GM21825 (cell line): ENCODE data around the gene CHN1.

Experiments
- ATAC-seq: cut with Tn5 transposase; IDR thresholded peaks from one replicate; pipeline ENCODE4 v1.9.1; 2021; ENCODE audit warnings: mild to moderate bottlenecking, moderate library complexity; ENCODE audit not compliant: unreplicated experiment

CHN1 gene

DNA sequence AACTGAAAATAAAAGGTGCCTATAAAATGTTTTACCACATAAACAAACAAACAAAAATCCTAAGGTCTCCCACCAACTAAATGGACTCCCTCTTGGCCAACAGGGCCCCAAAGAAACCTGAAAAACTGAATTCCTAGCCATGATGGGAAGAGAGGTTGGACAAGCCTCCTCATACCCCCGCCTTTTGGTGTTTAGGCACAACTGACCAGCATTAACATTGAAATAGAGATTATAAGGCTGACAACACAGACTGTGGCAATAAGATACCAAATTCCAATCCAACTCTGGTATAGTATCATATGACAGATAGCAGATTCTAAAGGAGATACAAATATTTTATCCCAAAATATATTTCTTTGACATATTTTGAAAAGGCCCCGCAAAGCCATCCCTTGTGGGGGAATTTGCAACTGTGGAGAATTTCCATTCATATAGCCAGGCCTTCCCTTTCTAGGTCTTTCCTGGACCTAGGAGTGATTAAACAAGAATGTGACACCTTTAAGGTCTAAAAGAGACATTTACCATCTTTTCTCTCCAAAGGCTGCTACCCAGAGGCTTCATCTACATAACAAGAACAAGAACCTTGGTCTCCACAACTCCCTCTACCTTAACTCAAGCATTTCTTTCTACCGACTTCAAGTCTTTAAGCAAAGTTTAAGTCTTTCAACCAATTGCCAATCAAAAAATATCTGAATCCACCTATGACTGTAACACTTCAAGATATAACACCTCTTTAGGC lies 80.0 kb downstream of the CHN1 start:
- no peak for ATAC-seq

DNA sequence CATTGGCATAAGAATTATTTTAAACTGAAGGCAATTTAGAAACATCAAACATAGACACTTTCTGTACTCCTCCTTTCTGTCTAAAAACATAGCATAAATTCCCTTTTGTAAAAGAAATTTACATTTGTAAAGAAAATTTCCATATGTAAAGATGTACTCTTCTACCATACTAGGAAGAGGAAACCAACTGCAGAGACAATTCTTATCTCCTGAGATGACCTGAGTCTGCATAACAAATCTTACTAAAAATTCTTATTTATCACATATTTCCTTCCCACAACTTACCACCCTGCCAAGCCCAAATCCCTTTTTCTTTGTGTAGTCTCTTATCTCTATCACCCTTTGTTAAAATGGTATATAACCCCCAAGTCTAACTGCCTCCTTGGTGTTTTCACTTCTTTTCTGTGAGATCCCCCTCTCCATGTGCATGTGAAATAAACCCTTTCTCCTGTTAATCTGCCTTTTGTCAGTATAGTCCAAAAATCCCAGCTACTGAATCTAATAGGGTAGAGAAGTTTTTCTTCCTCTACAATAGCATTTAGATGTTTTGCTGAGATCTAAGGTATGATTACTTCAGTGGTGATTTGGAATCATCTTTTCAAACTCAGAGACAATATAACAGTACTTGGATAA lies 81.0 kb downstream of the CHN1 start:
- no peak for ATAC-seq

DNA sequence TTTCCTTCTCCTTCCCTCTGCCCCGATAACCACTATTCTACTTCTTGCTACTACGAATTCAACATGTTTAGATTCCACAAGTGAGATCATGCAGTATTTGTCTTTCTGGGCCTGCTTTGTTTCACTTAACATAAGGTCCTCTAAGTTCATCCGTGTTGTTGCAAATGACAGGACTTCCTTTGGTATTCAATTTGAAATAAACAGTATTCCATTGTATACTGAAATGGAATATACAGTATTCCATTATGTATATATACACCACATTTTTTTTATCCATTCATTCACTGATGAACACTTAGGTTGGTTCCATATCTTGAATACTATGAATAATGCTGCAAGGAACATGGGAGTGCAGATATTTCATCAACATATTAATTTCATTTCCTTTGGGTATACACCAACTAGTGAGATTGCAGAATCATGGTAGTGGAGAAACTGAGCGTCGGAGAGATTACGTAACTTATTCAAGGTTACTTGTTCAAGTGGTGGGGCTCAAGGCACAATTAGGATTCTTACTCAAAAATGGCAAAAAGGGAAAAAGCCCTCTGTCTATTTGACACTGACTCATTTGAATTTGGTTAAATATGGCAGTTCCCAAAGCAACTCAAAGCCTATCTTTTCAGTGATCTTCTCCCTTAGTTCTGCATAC lies 85.1 kb downstream of the CHN1 start:
- no peak for ATAC-seq

DNA sequence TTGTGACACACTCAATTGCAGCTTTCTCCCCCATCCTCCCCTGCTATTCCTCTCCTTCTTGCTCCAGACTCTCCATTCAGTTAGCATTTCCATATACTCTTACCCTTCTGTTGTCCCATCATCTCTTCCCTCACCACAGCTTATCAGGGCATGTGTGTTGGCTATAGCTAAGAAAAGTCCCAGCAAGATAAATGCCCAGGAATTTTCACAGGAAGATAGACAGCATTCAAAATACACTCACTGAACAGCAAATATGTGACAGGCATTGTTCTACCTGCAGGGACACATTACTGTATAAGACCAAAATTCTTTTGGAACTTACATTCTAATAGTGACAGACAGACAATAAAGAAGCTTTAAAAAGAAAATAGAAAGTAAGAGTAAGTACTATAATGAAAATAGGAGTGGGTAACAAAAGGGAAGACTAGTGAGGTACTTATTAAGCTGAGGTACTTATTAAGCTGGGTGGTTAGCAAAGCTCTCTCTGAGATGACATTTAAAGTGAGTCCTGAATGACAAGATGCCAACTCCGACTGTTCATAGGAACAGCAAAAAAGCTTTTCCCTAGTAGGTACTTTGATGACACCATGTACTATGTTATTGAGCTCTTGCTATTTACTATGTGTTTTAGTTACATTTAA lies 86.2 kb downstream of the CHN1 start:
- no peak for ATAC-seq

DNA sequence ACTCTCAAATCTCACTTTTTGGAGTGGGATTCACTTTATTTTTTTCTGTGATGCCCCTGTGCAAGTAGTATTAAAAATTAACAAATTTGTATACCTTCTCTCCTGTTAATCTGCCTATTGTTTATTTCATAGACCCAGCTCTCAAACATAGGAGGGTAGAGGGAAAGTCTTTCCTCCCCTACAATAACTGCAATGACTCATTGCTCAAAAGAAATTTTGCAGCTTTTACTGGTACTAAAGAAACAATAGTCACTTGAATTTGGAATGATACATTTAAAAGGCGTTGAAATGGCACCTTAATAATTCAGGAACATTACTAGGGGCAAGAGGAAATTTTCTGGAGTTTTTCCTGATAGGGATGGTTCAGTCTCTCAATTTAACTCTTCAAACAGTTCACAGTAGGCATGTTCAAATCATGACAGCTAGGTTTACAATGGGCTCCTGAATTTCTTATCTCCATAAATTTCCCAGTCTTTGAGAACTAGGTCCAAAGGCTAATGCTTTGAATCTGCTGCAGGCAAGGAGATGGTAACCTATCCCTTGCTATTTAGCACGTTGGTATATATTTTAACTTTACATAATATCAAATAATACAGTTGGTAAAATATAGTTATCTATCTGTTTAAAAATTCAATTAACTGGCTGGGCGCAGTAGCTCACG lies 88.8 kb downstream of the CHN1 start:
- ATAC-seq: no peak

DNA sequence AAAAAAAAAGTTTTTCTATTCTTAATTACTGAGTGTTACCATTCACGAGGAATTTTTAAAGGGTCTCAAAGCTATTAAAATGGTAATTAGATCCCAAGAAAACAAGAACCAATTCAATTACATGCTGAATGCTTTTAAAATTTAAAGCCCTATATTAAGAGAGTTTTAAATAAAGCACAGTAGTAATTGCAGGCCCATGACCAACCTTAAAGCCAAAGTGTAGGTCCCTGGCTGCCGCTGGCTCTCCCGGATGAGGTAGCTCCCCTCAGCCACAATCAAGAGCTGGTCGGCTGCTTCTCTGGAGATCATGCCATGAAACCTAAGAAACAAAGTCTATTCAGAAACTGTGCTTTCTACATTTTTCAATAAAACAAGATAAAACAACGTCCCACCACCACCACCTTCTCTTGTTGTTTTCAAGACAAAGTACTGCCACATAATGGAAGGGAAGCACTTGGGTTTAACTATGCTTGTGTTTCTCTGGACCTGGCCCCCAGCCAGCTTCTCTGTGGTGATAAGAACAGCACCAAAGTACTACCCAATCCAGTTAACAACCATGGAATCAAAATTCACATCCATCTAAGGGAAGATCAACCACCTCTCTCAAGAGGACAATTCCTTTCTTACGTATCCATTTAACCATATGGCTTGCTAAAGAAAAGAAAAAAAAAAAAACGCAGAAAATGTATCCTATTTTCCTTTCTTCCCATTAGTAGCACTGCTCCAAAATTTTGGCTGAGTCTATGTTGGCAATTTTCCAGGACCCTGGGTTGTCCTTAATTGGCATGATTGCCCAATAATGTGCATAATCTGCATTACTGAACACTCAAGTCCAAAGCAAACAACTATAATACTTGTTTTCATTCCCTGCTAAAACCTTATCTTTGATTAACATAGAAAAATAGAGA lies 90.1 kb downstream of the CHN1 start:
- ATAC-seq: no peak

DNA sequence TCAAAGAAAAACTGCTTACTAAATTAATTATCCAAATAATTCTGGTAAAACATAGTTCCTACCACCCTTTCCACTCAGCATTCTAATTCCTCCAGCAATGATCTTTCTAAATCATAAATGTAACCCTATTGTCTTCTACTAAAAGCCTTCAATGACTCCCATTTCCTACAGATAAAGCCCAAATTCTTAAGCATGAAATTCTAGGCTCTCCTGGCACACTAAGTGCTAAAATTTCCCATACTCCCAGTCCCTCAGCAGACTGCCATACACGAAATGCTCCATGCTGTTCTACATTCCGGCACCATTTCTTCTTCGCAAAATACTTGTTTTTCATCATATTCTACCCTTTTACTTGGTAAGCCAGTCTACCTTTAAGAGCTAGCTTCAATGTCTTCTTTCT lies 96.9 kb downstream of the CHN1 start:
- ATAC-seq: no peak

DNA sequence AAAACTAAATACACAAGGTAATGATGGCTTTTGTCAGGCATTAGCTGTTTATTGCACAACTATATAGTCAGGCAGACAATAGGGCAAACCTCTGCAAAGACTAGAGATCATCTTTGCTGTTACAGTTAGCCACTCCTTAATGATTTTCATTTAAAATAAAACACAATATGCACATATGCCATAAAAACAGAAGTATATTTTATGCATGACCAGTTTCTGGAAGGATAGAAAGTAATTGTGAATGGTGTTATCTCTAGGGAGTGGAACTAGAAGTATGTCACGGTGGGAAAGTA lies 102.0 kb downstream of the CHN1 start:
- no peak for ATAC-seq

DNA sequence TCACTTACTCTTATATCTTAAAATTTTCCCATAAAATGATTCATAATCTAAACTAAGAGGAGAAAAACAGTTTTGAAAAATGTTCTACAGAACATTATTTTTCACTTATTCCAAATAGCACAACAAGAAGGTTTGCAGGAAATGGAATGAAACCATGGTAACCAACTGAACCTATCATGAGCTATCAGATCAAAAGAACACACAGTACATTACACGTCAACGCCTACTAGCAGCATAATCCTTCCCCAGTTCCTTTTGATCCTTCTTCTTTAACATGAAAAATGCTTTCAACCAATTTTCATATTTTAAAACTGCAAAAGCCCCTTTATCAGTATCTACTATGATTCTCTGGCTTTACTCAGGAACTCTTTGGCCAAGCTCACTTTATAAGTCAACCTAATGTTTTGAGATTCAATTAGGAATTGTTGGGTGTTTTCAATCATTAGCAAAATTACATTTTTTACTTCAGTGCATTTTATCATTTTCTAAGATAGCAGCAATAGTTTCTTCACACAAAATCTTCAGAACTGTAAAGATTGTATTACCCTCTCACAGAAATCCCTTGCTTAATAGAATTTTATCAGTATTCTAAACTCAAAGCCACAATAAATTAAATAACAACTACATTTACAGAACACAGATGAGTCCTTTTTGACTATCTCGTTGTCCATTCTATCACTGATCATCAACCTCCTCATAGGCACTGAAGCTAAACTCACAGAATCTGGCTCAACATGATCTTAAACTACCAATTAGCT lies 102.5 kb downstream of the CHN1 start:
- ATAC-seq: no peak

DNA sequence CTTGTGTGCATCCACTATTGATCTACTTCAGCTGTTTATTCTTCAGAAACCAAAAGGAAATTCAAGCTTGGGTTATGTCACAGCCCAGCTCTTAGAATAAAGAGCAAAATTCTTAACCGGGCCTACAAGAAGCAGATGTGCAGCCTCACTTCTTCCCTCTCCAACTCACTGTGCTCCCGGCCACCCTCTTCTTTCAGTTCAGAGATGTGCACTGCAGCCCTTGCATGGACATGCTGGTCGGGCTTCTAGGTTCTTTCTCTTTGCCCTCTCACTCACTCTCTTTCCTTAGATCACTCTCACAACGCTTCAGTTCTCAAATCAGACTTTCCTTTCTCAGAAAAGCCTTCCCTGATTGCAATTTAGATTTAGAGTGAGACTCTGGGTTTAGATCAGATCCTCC lies 104.1 kb downstream of the CHN1 start:
- ATAC-seq: no peak

DNA sequence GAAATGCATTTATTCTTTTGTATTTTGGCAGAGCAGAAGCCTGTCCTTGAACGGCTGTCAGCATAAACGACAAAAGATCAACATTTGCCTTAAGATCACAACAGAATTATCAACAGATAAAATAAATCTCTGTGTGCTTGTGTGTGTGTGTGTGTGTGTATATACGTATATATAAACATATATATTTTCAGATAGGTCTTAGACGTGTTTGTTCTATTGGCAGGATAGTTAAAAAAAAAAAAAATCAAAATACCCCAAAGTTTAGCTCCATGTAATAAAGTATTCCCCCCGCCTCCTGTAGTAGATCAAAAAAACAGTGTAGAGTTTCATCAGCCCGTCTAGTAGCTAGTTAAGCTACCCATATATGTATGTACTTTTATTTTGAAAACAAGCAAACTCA lies 107.9 kb downstream of the CHN1 start:
- ATAC-seq: no peak

DNA sequence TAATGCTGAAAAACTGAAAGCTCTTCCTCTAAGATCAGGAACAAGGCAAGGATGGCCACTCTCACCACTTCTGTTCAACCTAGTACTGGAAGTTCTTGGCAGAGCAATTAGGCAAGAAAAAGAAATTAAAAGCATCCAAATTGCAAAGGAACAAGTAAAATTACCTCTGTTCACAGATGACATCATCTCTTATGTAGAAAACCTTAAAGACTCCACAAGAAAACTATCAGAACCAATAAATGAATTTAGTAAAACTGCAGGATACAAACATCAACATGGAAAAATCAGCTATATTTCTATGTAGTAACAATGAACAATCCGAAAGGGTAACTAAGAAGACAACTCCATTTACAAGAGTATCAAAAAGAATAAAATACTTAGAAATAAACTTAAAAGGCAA lies 112.2 kb downstream of the CHN1 start:
- ATAC-seq: no peak

DNA sequence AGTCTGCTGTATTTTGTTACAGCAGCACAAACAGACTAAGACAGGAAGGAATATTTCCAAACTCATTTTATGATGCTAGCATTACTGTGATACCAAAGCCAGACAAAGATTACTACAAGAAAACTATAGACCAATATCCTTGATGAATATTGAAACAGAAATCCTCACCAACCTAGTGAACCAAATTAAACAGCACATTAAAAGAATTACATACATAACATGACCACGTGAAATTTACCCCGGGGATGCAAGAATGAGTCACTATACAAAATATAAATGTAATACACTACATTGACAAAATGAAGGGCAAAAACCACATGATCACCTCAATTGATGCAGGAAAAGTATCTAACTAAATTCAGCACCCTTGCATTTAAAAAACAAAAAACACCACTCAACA lies 112.6 kb downstream of the CHN1 start:
- no peak for ATAC-seq

DNA sequence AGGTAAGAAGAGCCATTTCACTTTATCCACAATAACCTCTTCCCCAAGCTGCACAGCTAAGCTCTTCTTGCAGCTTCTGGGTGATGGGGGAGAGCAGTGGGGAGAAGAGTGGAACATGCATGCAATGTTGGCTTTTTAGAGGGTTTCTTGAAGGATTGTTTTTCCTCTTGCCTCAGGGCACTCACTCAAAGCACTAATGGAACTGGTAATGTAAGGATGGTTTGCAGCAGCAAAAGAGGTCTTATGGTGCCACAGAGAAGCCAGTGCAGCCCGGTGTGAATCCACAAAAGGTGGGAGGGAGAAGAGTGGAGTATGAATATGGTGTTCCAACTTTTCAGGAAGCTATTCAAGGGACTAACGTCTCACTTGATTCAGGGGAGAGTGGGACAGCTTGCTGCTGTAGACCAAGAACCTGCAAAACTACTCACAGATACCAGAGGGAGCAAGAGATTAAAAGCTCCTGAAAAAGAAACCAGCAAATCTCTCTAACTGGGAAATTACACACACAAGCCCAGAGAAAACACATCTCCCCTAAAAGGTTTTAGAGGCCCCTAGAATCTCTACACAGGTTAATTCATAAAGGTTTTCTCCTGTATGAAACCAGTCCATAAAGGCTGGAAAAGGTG lies 116.4 kb downstream of the CHN1 start:
- ATAC-seq: no peak

DNA sequence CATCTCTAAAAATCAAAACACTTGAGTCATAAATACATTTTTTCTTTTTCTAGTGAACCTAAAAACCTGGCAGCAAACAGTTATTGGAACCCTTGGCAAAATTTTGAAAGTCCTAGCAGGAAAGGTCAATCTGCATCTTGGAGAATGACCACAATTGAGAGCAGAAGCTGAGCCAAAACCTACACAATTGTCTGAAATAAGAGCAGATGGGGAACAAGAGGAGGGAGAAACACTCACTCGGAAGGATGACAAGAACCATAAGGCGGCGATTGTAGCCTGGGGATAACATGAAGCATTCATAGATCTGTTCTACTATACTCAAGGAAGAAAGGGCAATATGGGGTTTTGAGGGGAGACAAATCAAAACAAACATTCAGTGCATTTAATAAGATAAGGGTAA lies 117.0 kb downstream of the CHN1 start:
- no peak for ATAC-seq

DNA sequence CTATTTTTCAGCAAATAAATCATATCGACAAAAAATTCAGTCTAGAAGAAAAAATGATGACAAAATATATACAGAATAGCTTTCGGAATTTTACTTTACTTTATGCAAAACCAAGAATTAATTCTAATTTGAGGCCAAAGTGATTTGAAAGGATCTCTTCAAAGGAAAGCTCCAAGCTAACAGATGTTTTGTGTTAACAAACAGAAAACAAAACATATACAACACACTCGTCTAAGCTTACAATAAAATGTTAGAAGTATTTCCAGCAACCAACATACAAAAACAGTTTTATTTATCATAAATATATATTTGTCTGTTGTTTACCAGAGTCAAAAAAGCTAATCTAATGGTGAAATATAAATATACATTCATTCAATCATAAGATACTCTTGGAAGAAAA lies 122.8 kb downstream of the CHN1 start:
- no peak for ATAC-seq

DNA sequence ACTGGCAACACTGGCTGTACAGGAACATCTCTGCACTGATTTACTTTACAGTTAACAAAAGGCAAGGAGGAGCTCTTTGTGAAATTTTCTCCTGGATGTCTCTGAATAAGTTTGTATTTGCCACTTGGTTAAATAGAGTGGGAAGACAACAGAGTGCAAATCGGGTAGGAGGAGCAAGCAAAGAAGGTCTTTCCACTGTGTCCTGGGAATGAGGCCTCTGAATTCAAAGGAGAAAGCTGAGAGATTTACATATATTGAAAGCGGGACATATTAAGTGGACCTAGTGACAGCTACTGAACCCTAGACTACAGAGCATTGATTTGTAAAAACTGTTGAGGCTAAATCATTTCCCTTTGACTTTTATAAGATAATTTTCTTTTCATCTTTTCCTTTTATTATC lies 123.5 kb downstream of the CHN1 start:
- ATAC-seq: no peak

DNA sequence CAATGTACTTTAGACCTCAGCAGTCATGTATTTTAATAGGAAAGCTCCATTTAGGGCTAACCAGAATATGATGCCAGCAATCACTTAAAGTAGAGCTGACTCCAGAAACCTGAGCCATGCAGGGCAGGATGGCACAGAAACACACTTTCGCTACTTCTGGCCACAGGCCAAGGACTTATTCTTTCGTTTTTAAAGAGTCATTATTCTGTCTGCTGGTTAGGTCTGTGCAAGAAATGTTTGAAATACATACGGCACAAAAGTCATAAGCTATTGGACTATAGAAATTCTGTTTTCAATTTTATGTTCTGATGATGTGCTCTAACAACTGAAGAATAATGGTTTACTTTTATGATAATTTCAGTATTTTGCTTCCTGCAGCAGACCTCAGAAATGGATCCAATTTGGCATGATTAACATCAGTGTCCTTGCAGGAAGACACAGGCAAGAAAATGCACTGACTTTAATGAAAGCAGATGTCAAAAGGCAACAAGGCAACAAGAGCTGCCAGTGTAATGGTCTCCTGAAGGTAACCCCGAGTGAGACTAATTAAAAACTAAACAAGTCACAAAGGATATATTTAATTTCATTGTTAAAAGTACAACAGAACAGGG lies 126.5 kb downstream of the CHN1 start:
- no peak for ATAC-seq

DNA sequence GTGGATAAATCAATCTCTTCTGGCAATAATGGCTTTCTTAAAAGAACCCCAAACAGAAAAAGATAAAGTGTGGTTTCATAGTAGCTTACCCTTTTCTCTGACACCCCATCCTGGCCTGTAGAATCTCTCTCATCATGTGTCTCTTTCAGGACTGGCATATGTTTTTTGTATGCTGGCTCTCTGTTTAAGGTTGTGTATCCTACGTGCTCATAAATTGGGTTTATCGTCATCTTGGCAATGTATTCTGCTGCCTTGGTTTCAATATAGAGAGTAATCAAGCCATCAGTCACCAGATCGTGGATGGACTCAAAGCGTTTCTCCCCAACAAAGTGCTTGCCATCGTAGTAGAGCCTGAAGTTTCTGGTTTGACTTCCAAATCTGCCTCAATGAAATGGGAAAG lies 127.4 kb downstream of the CHN1 start:
- ATAC-seq: no peak
